Activated naive CD4-positive, alpha-beta T cell (primary cell): ENCODE results near the gene COPB2.
"Not testable (repeated sequence)": the region's sequence is repeated elsewhere in the genome, so short reads cannot be mapped to it uniquely, and the experiment has no call there.

Experiments
- DNase-seq, 4 experiments: peaks; one replicate each; lab custom pipeline; 2025; lab: John Stamatoyannopoulos, UW

The COPB2 gene

DNA sequence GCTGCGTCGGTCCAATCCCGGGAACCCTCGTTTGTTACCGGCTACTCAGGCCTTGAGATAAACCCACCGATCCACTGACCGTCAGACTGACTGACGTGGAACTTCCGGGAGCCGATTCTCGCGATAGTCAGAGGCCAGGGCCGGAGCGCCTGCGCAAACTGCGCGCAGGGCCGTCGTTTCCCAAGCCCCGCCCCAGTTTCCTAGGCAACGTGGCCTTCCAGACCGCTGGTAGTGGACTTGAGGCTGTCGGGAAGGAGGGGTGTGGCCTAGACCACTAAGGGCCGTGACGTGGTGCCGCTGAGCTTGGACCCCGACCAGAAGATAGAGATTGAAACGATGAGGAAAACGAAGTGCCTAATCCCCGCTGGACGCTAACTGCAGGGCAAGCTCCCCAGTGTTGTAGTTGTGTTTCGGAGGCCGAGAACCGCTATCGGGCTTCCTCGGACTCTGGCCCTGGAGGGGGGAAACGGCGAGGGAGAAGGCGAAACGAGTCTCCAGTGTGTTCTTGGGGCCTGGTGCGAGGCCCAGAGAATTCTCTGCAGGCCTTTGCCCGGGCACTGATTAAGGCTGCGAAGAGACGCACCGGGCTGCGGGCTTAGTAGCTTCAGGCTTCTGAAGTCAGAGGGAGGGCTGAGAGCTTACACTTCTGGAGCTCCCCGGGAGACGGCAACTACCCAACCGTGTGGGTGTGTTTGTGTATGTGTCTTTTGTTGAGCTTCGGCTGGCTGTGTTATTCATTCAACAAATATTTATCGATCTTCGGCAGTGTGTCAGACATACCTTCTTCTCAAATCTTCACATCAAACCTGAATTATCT lies at the start of gene COPB2:
TSS of gene COPB2 (minus strand) at position 96 of the 817 bp plus-strand sequence. CDS start 97 bp downstream, outside the sequence.
- peak; percentile 82 to 87 (median 84) for DNase-seq

DNA sequence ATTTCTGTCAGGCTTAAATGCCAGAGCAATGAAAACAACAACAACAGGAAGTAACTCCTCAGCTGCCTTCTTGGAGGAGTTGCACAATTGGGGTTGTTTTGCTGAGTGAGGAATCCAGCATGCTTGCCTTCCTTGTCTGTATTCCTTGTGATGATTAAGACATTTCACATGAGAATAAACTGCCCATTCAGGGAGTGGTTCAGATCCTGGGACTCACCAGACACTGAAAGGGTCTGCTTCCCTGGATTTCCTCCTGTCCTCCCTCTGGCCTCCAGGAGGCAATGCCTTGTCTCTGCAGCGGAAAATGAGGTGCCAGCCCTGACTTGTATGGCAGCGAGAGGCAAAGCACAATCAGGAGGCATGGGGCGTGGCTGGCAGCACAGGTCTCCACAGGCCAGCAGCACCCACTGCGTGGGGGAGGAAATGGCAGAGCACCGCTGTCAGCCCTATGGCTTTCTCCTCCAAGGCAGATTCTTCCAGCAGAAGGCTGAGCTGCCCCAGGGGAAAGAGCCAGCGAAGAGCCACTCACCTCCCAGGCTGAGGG lies 45.4 kb upstream of the COPB2 start:
- no peak for DNase-seq

DNA sequence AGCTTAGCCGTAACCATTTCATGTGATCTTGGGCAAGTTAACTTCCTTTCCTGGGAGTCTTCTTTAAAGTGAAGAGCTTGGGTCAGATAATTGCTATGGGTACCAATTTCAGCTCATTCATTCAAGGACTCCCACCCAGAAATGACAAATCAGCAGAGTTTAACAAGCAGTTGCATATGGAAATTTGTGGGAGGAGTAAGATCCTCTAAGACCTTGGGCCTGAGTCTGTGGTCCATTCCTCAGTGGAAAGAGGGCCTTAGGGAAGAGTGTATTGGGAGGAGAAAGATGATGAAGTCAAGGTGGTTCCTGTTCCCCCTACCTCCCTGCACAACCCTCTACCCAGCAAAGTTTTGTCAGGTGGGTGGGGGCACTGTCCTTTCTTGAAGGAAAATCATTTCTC lies 44.8 kb upstream of the COPB2 start:
- no peak for DNase-seq

DNA sequence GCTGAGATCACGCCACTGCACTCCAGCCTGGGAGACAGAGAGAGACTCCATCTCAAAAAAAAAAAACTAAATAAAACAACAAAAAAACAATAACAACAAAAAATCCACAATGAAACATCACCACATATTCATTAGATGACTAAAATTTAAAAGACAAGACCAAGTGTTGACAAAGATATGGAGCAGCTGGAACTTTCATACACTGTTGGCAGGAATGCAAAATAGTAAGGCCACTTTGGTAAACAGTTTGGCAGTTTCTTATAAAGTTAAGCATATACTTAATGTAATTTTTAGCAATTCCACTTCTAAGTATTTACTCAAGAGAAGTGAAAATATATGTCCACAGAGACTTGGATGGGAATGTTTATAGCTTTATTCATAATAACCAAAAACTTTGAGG lies 43.6 kb upstream of the COPB2 start:
- no peak for DNase-seq

DNA sequence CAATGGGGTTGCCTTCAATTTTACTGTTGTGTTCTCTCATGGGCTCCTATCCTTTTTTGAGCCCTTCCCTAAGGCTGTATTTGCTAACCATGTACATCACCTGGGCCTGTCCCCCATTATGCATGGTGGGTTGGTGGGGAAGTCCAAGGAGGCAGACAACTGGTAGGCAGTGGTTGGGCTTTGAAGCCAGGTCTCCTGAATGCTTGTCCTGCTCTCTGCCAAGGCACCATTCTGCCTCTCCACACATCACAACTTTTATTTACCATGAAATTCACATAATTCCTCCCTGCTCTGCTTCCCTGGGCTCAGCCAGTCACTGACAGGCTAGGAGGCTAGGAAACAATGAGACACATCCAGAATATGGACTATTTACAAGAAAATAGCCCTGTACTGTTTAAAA lies 41.0 kb upstream of the COPB2 start:
- no peak for DNase-seq

DNA sequence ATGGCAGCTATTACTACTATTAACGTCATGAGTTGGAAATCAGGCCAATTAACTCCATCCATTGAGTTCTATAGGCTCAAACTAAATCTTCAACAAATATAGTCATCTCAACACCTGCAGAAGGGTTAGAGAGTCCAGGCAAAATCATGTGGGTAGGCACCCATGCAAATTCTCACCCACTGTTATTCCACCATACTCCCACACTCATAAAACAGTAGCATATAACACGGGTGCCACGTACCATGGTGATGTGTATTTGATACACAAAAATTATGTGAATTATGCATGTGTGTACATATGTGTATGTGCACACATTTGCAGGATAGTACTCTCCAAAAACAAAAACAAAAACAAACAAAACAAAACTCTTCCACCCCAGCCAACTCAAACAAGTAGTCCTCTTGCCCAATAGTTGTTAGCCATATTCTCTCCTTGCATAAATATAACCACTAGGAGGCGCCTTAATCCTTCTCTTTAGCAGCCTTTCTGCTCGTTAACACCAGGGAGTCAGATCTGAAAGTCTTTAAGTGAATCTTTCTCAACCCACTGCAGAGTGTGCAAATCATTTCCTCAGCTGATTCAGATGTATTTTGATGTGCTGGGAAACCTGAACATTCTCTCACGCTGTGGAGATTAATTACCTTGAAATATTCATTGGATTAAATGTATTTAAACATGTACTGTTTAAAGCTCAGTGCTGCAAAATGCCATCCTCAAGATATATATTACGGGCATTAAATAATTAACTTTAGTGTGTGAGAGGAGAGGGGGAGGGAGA lies 38.0 kb upstream of the COPB2 start:
- DNase-seq = no peak

DNA sequence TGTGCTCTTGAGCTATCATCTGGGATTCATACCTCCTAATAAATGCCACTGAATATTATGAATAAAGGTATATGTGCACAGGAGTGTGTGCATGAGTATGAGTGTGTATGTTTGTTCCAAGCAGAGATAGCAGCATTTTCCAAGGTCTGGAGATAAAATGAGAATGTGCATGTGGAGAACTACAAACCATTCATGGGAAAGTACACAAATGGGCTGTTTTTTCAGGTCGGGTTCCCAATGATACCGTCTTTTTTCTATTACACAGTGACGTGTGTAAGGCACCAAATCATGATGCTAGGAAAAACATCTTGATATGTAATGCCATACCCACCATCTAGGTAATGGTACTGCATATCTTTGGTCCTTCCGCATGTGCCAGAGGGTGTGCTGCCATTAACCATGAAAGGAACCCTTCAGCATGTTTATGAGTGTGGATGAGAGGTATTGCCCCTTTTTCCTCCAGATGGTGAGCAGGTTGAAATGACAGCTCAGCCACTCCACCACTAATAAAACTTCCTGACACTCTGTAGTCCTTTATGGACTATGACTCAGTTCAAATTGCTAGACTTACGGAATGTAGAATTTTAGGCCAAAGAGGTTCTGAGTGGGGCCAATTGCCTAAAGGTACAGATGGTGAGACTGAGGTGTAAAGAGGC lies 36.4 kb upstream of the COPB2 start:
- DNase-seq = no peak

DNA sequence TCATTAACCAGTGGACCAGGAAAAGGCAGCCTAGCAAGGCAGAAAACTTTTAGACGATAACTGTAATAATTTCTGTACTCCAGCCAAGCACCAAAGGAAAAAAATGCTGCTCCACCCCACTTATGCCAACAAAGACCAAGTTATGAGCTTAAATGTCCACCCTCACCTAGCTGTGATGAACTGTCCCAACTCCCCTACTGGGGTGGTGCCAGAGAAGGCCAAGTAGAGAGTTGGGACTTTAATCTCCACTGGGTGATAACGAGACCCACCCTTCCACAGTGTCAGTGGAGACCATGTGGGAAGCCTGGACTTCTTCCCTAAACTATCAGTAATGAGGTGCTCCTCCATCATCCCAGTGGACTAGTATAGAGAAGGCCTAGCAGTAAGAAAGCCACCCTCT lies 33.8 kb upstream of the COPB2 start:
- no peak for DNase-seq

DNA sequence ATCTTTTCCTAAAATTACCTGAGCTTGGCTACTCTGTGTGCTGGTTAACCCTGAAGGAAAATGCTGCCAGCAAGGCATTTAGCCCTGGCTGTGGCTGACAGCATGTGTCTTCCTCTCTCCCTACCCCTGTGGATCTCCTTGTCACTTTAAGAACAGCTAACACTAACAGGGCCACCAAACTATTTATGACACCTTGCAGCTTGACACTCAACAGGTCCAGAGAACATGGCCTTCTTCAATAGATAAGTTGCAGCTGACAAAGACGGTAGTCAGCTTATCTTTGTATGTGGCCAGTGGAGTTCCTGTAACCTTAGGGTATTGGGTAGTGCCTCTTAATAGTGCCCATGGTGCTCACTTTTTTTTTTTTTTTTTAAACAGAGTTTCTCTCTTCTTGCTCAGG lies 32.0 kb upstream of the COPB2 start:
- DNase-seq = no peak

DNA sequence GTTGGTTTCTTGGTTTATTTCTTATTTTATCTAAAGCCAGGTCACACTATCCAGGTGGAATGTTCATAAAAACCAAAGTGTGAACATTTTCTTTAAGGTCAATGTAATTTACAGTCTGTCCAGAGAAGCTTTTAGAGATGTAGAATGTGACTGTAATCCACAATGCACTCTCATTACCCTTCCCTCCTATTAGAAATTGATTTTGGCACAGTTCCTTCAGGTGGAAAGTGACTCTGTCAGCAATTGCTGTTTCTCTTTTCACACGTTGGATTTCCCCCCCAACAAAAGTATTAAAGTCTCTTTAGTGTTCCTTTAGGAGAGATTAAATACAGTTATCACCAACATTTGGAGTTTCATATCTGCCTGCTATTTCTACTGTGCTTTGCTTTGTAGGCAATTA lies 31.6 kb upstream of the COPB2 start:
- DNase-seq = no peak

DNA sequence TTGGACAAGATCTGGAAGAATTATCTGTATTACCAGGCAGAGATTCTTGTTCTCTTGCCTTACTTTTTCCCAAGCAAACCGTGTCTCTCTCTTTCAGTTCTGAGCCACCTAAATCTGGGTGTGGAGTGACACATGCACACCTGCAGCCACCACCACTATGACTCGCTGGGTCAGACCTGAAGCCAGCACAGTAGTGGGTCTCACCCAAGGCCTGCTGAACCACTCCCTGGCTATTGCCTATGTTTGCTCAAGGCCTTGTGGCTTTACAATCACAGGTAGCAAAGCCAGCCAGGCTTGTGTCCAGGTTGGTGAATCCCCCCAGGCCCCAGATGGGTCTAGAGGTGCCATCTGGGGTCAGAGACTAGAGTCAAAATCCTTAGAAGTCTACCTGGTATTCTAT lies 28.7 kb upstream of the COPB2 start:
- no peak for DNase-seq

DNA sequence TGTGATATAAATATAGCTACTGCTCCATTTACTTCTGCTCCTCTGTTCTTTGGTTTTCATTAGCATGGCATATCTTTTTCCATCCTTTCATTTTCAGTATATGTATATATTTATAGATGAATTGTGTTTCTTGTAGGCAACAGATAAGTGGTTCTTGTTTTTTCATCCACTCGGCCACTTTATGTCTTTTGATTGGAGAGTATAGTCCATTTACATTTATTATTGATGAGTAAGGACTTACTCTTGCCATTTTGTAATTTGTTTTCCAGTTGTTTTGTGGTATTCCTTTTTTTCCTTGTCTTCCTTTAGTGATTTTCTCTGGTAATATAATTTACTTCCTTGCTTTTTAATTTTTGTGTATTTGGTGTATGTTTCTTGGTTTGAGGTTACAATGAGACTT lies 26.8 kb upstream of the COPB2 start:
- no peak for DNase-seq

DNA sequence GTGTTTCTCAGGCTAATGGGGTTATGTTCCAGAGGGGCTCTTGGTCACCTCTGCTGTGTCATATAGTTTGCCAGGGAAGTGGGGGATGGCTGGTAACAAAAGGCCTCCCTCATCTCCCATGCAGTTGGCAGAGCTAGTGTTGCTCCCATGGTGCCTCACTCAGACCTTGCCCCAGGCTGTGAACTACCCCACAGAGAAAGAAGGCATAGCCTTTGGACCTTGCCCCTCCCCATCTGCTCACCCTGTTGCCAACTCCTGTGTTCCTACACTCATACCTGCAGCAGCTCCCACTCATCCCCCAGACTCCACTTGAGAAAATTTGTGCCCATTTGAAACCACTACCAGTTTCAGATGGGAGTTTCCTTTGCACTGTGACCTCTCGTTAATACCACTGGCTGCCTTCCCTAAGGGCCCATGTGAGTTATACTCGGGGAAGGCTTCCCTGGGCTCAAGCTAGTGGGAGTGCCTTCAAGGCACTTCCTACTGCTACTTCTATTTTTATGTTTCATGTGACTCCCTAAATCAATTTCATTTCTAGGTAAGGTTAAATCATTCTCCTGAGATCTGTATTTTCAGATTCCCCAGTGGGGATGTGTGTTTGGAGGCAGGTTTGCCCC lies 25.3 kb upstream of the COPB2 start:
- DNase-seq = no peak

DNA sequence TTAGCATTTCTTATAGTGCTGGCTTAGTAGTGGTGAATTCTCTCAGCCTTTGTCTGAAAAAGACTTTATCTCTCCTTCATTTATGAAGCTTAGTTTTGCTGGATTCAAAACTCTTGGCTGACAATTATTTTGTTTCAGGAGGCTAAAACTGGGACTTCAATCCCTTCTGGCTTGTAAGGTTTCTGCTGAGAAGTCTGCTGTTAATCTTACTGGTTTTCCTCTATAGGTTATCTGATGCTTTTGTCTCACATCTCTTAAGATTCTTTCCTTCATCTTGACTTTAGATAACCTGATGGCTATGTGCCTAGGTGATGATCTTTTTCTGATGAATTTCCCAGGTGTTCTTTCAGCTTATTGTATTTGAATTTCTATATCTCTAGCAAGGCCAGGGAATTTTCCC lies 23.4 kb upstream of the COPB2 start:
- not testable (repeated sequence) for DNase-seq

DNA sequence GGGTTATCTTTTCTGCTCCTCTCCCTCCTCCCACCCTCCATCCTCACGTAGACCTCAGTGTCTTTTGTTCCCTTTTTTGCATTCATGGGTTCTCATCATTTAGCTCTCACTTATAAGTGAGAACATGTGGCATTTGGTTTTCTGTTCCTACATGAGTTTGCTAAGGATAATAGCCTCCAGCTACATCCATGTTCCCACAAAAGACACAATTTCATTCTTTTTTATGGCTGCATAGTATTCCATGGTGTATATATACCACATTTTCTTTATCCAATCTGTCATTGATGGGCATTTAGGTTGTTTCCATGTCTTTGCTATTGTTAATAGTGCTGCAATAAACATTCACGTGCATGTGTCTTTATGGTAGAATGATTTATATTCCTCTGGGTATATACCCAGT lies 11.7 kb upstream of the COPB2 start:
- DNase-seq = not testable (repeated sequence)

DNA sequence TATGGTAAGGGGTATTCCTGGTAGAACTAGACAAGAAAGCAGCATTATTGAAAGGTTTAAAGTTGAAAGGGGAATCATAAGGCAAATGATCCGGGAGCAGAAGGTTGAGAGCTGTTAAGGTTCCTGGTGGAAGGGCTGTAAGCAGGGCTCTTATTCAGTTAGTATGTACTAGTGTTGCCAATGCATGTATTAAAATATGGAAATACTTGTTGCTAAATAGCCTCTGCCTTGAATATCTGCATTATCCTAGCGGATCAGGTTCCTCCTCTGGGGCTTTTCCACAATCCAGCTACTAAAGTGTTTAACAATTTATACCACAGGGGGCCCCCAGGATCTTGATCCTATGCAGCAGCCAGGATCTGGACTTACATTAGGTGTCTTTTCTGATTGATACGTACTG lies 7.3 kb upstream of the COPB2 start:
- no peak for DNase-seq

DNA sequence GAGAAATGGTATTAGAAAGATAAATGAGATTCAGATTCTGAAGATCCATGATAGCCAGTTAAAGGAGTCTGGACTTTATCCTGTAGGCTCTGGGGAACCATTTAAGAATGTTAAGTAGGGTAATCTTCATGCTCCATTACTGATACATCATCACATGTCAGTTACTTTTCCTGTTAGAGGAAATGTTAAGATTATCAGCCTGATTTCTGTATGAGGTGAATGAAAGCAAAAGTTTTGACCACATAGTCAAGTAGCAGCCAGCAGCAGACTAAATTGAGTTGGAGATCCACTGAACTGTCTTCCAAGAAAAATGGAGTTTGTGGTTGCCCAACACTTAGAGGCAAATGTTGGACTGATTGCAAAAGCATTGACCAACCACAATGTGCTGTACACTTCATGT lies 4.7 kb upstream of the COPB2 start:
- DNase-seq = no peak

DNA sequence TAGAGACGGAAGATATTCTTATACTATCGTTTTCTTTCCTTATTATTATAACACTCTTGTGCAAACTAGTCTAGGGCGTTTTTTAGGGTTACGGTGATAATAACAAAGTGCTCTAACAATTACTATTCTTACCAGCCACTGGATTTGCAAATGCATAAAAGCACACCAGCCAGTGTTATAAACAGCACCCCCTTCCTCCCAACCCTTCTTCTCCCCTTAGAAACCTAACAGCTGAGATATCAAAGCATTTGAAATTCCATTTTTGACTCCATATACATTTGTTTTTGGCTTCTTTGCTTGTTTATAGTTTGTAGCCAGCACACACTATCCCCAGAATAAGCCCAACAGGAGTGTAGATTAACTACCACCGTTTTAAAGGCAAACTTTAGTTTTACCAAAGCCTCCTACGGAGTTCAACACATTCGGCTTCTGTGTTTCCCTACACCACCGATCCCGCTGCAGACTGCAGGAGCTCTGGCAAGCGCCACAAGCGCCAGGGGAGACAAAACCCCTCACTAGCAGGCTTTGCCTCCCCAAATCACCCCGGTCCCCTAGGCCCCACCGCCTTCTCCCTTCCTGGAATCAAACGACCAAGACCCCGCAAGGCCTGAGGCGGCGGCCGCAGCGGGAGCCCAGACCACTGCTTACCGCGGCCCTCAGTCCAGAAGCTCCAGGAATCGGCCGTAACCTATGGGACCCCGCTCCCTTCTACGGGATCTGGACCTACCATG lies 461 bp downstream of the COPB2 start:
- DNase-seq = peak in 1 of 4 experiments; percentile 22

DNA sequence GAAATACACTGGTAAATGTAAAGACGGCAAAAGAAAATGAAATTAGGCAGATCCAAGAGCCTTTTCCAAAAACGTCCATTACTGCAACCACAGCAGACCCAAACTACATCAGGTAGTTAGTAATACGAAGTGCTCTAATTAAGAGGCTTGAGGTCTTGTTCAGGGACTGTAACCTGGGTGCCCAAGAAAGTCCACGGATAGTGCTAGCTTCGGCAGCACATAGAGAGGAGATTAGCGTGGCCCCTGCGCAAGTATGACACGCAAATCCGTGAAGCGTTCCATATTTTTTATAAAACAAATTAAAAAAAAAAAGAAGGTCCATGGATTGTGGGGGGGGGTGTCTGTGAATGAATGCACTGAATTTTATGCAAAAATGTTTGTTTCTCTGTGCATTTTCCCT lies 1.4 kb downstream of the COPB2 start:
- DNase-seq = no peak

DNA sequence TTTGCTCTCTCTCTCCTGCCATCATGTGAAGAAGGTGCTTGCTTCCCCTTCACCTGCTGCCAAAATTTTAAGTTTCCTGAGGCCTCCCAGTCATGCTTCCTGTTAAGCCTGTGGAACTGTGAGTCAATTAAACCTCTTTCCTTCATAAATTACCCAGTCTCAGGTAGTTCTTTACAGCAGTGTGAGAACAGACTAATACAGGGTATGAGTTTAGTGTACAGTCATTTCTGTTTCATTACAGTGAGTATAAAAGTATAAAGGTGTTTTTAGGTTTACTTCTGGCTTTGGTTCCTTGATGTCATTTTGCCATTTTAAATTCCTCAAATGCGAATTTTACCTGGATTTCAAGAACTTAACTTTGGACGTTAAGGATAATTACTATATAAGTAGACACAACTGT lies 7.2 kb downstream of the COPB2 start:
- DNase-seq = not testable (repeated sequence)

DNA sequence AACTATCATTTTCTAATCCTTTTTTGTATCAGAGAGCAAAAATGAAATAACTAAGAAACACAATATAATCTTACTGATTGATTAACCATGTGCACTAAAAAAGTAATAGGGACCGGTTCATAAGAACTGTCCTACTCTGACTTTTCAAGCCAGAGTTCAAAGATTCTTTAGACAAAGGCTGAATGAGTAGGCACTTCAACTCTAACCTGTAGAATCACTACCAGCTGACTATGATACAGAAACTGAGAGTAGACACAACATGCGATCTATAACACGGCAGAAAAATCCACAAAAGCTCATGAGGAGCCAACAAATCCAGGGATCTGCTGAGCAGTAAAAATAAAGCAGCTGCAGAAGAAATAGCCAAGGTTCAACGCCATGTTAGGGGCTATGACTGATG lies 8.9 kb downstream of the COPB2 start:
- DNase-seq = no peak
